IMR-90 (cell line): ENCODE data around the gene ACOT9. TPM values are rescaled to one million over a fixed set of nuclear protein-coding genes. Genes with fewer than 3 reads are reported as not detected.

Experiments used
- ATAC-seq: fragments of 200-7000 bp; cut with Tn5 transposase; 2 replicates; pipeline ENCODE4 v1.9.1; 2020; ENCODE audit warnings: low read depth, mild to moderate bottlenecking, moderate library complexity
- BruUV-seq: library from RNA; stranded (reverse); fragments of 400-500 nt; replicated peaks from 2 replicates; lab custom pipeline; 2021; lab: Mats Ljungman, UMichigan
- CTCF ChIA-PET: fragments of 300-600 bp; formaldehyde crosslinking; extraction: SDS; loops from one replicate; lab custom pipeline; 2021; ENCODE audit warnings: antibody characterized with exemption; lab: Yijun Ruan, JAX
- POLR2A ChIA-PET: fragments of 300-600 bp; sonication (Branson Sonifier 250); formaldehyde crosslinking; loops from one replicate; lab custom pipeline; 2022; ENCODE audit warnings: antibody characterized with exemption; ENCODE audit not compliant: unreplicated experiment; lab: Charles Lee
- DNase-seq: peaks from one replicate; pipeline ENCODE4 v3.0.0; 2013
- H2AFZ ChIP-seq: replicated peaks from 2 replicates; pipeline ENCODE3; 2013; ENCODE audit warnings: low read length, mild to moderate bottlenecking; ENCODE audit not compliant: poor library complexity
- H2AK5ac ChIP-seq: 2 replicates; pipeline ENCODE4 v1.6.1; 2013; ENCODE audit warnings: low read depth, low read length, inconsistent platforms
- H2AK9ac ChIP-seq: replicated peaks from 2 replicates; pipeline ENCODE3; 2013; ENCODE audit warnings: mild to moderate bottlenecking, low read depth, low read length, moderate library complexity; ENCODE audit not compliant: poor library complexity
- H2BK120ac ChIP-seq: 2 replicates; pipeline ENCODE4 v1.6.1; 2013; ENCODE audit warnings: low read depth, low read length, inconsistent platforms
- H2BK15ac ChIP-seq: 3 replicates; pipeline ENCODE4 v1.6.1; 2013; ENCODE audit warnings: low read depth, low read length, inconsistent platforms
- H2BK20ac ChIP-seq: 2 replicates; pipeline ENCODE4 v1.6.1; 2013; ENCODE audit warnings: low read depth, mild to moderate bottlenecking, inconsistent platforms, low read length, moderate library complexity
- H2BK5ac ChIP-seq: 2 replicates; pipeline ENCODE4 v1.6.1; 2013; ENCODE audit warnings: mild to moderate bottlenecking, low read depth, low read length, inconsistent platforms; ENCODE audit not compliant: poor library complexity, severe bottlenecking
- H3K14ac ChIP-seq: replicated peaks from 2 replicates; pipeline ENCODE4 v1.6.1; 2013; ENCODE audit warnings: low read depth, low read length, inconsistent platforms
- H3K18ac ChIP-seq: 2 replicates; pipeline ENCODE4 v1.6.1; 2013; ENCODE audit warnings: low read depth, low read length, control low read depth
- H3K23ac ChIP-seq: 2 replicates; pipeline ENCODE4 v1.6.1; 2013; ENCODE audit warnings: low read depth, low read length, inconsistent platforms
- H3K27ac ChIP-seq: 2 replicates; pipeline ENCODE4 v1.5.1; 2013; ENCODE audit warnings: mild to moderate bottlenecking, control low read depth, low read length; ENCODE audit not compliant: insufficient read depth
- H3K27me3 ChIP-seq: 2 replicates; pipeline ENCODE4 v1.6.1; 2013; ENCODE audit warnings: low read length; ENCODE audit not compliant: control insufficient read depth, insufficient read depth
- H3K36me3 ChIP-seq: 2 replicates; pipeline ENCODE4 v1.6.1; 2013; ENCODE audit warnings: low read length, mixed read lengths; ENCODE audit not compliant: control insufficient read depth, insufficient read depth
- H3K4ac ChIP-seq: 2 replicates; pipeline ENCODE4 v1.6.1; 2013; ENCODE audit warnings: low read depth, low read length, inconsistent platforms
- H3K4me1 ChIP-seq: 2 replicates; pipeline ENCODE4 v1.6.1; 2013; ENCODE audit warnings: low read length, mixed read lengths; ENCODE audit not compliant: control insufficient read depth, insufficient read depth
- H3K4me2 ChIP-seq: 2 replicates; pipeline ENCODE4 v1.6.1; 2013; ENCODE audit warnings: low read depth, mild to moderate bottlenecking, control low read depth, low read length, moderate library complexity
- H3K4me3 ChIP-seq: 2 replicates; pipeline ENCODE4 v1.5.1; 2013; ENCODE audit warnings: low read depth, mild to moderate bottlenecking, control low read depth, low read length, moderate library complexity; ENCODE audit not compliant: insufficient read depth
- H3K56ac ChIP-seq: 2 replicates; pipeline ENCODE4 v1.6.1; 2013; ENCODE audit warnings: low read length, inconsistent platforms; ENCODE audit not compliant: insufficient read depth; ENCODE audit errors: extremely low read depth
- H3K79me1 ChIP-seq, 2 experiments: 2 replicates each; pipeline ENCODE4 v1.6.1; 2013; ENCODE audit warnings: low read length in 2 of 2, inconsistent platforms in 1 of 2, low read depth in 1 of 2
- H3K9ac ChIP-seq: 2 replicates; pipeline ENCODE4 v1.6.1; 2013; ENCODE audit warnings: low read depth, low read length, control low read depth
- H3K9me1 ChIP-seq: 2 replicates; pipeline ENCODE4 v1.6.1; 2013; ENCODE audit warnings: low read length, inconsistent platforms; ENCODE audit not compliant: insufficient read depth
- H3K9me3 ChIP-seq: 2 replicates; pipeline ENCODE4 v1.6.1; 2013; ENCODE audit warnings: low read length; ENCODE audit not compliant: control insufficient read depth, insufficient read depth
- H4K20me1 ChIP-seq: 2 replicates; pipeline ENCODE4 v1.6.1; 2013; ENCODE audit warnings: low read length, inconsistent platforms; ENCODE audit not compliant: insufficient read depth
- H4K5ac ChIP-seq: 2 replicates; pipeline ENCODE4 v1.6.1; 2013; ENCODE audit warnings: mild to moderate bottlenecking, low read depth, low read length, control low read depth
- H4K8ac ChIP-seq, 2 experiments: 2 replicates each; pipeline ENCODE4 v1.6.1; 2013; ENCODE audit warnings: low read depth in 2 of 2, low read length in 2 of 2, control low read depth in 1 of 2, inconsistent platforms in 1 of 2
- H4K91ac ChIP-seq: 2 replicates; pipeline ENCODE4 v1.6.1; 2013; ENCODE audit warnings: low read depth, low read length, inconsistent platforms; ENCODE audit not compliant: insufficient read depth
- CEBPB ChIP-seq: IDR thresholded peaks from 2 replicates; pipeline ENCODE4 v1.6.1; 2012; ENCODE audit warnings: low read depth, low read length, improper control_type of control experiment
- FOS ChIP-seq: fragments of 150-350 bp; IDR thresholded peaks from 2 replicates; pipeline ENCODE4 v1.6.1; 2016; ENCODE audit warnings: low read depth, low read length
- WGBS, 2 experiments: methylation state at CpG; one replicate each; pipeline versions ENCODE4 v1.1.5 to v1.1.7; 2013; ENCODE audit warnings: missing lambda C conversion rate in 2 of 2; ENCODE audit not compliant: insufficient read length in 1 of 2; ENCODE audit errors: extremely low coverage in 2 of 2; 5-methylcytosine and 5-hydroxymethylcytosine counted together
- dilution Hi-C: fragments of 300-500 bp; cut with HindIII; formaldehyde crosslinking; loops from one replicate; pipeline ENCODE4 v1.14.3; 2018; ENCODE audit warnings: low sequenced_read_pairs; ENCODE audit not compliant: unreplicated experiment
- in situ Hi-C: fragments of 300-500 bp; cut with MboI; formaldehyde crosslinking; loops from 3 replicates; pipeline ENCODE4 v1.14.3; 2019; ENCODE audit warnings: low sequenced_read_pairs, inconsistent platforms, mixed read lengths
- intact Hi-C: fragments of 100-400 bp; cut with micrococcal nuclease; formaldehyde crosslinking; loops from 2 replicates; pipeline ENCODE4 v1.10.0; 2022
- polyA plus RNA-seq, 3 experiments: library from polyadenylated mRNA; depleted of rRNA; stranded (reverse); fragments of >200 nt; gene quantifications; 2 replicates each; pipeline ENCODE4 v1.2.3, GENCODE V29; 2012; ENCODE audit warnings: low replicate concordance in 1 of 3
- total RNA-seq: library from RNA; depleted of rRNA; stranded (reverse); fragments of >200 nt; gene quantifications from 2 replicates; pipeline ENCODE4 v1.2.3, GENCODE V29; 2012
- TF ChIP-seq, protein P1 (sequence below): fragments of 150-350 bp; IDR thresholded peaks from 2 replicates; pipeline ENCODE4 v1.6.1; 2016; ENCODE audit warnings: low read depth, mild to moderate bottlenecking, low read length, moderate library complexity, borderline replicate concordance

The ACOT9 gene
- total and polyA plus RNA-seq, 2 of the 4 experiments (the other 2 are of a cell fraction): 43.5 to 47.3 TPM

DNA sequence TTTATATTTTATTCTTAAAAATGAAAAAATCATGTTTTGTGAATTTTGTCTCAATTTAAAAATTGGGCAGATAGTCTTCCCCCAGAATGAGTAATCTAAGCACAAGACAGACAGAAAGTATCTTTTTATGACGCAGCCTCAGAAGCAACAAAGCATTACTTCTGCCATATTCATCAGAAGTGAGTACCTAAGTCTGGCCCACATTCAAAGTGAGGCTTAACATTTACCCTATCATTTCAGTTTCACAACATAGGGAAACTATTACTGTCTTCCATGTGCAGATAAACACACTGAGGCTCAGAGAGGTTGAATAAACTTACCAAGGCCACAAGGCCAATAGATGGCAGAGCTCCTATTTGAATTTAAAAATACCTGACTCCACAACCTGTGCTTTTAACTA lies 80.2 kb downstream of the ACOT9 start:
- Histone ChIP-seq H3K9me3 (no peaks in the 10 kb centered on the region), H4K91ac (no peak overlapping the region), H2BK20ac (no peak overlapping the region), H3K9ac (no peak overlapping the region), H2AK9ac (no peak overlapping the region), H4K20me1 (no peaks in the 10 kb centered on the region), H2AK5ac (no peak overlapping the region), H3K18ac (no peak overlapping the region), H3K9me1 (no peaks in the 10 kb centered on the region), H2BK15ac (no peak overlapping the region), H3K4ac (no peak overlapping the region), H3K23ac (no peak overlapping the region), H4K5ac (no peak overlapping the region), H3K14ac (no peak overlapping the region), H3K4me3 (no peak overlapping the region), H3K56ac (no peak overlapping the region), H3K36me3 (no peaks in the 10 kb centered on the region), H4K8ac (no peak overlapping the region; a peak in 1 of 4 replicates), H3K27me3 (peaks cover 3% of the 10 kb centered on the region; the same call in 1 of the 2 replicates), H3K4me1 (0 out of 2 replicates have a peak, but pooled peaks cover 1% of the 10 kb centered on the region), H3K4me2 (no peak overlapping the region), H2BK5ac (peak overlapping the region; percentile 41), H3K27ac (no peak overlapping the region), H2AFZ (no peak overlapping the region), H3K79me1 (peaks cover 0 to 4% of the 10 kb centered on the region in 2 experiments; a peak in 2 of 4 replicates), H2BK120ac (no peak overlapping the region)
- dilution Hi-C loops: no loop called here
- POLR2A ChIA-PET: no interaction called here
- no CpG with 5 or more reads among the region's 1 CpG for WGBS, 2 experiments
- BruUV-seq: no TSS peak
- in situ Hi-C loops: no loop called here
- ATAC-seq: peak; percentile 4; the same call in 1 of the 2 replicates
- peak; percentile 80 for TF ChIP-seq CEBPB
- TF ChIP-seq, protein P1, sequence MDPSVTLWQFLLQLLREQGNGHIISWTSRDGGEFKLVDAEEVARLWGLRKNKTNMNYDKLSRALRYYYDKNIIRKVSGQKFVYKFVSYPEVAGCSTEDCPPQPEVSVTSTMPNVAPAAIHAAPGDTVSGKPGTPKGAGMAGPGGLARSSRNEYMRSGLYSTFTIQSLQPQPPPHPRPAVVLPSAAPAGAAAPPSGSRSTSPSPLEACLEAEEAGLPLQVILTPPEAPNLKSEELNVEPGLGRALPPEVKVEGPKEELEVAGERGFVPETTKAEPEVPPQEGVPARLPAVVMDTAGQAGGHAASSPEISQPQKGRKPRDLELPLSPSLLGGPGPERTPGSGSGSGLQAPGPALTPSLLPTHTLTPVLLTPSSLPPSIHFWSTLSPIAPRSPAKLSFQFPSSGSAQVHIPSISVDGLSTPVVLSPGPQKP: no peak
- 0 out of 2 replicates have a peak, but pooled peaks have one; percentile 3 for TF ChIP-seq FOS
- CTCF ChIA-PET: interaction anchor here (0.6 kb wide), 1 partner anchor 392 kb away, joined by 6 read pairs; the partner anchor contains the start of gene EIF2S3
- DNase-seq: peak; percentile 86
- intact Hi-C loops: no loop called here
